ENCODE measurements around the gene ATF7. TPM values are rescaled to one million over a fixed set of nuclear protein-coding genes. Genes with fewer than 3 reads are reported as not detected.
A peak's percentile ranks its signal among the peaks of the same experiment; 100 is the strongest.

The ATF7 gene
- total and polyA plus RNA-seq, 2 donors (not counting 1 experiment from before 2014, with no cell fraction given): 15.7 to 42.2 TPM

DNA sequence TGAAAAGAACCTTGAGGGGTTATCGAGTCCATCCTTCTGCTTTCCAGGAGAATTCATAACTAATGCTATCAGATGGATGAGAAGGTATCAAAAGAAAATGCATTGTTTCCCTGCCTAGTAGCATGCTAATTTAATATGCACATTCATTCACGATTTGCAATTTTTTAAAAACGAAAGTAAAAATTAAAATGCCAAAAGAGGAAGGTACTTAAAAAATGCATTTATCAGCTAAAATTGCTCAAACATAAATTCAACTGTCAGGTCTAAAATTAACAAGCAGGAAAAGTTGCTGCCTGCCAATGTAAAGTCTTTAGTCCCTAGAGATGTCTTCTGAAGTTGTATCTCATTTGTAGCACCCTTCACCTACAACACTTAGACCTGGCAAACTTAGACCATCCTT, 7.9 kb downstream of the ATF7 start:
- Histone ChIP-seq H2AFZ (ENCODE audit: insufficient read depth, low read depth, low read length, poor library complexity, severe bottlenecking) (peak overlapping the region; percentile 58), H3K4me3 (ENCODE audit: control extremely low read depth in 1 of 5, extremely low read depth in 1 of 5, insufficient read depth in 1 of 5, low read depth in 2 of 5, low read length in 4 of 5) (peak overlapping the region; percentile 21 to 76 (median 43)), H3K27me3 (replicated peaks in 1 of 4; ENCODE audit: control extremely low read depth in 1 of 4, control insufficient read depth in 3 of 4, insufficient read depth in 4 of 4, low read length in 3 of 4) (no peaks in the 10 kb centered on the region), H3K9me3 (ENCODE audit: control extremely low read depth in 1 of 3, control insufficient read depth in 2 of 3, insufficient read depth in 1 of 3, low read length in 2 of 3) (no peaks in the 10 kb centered on the region), H3K4me2 (replicated peaks; ENCODE audit: low read depth, low read length, poor library complexity, severe bottlenecking) (peak overlapping the region; percentile 75), H3K9ac (ENCODE audit: low read length) (peak overlapping the region; percentile 62), H4K20me1 (ENCODE audit: control insufficient read depth, insufficient read depth, low read length, poor library complexity, severe bottlenecking) (peaks cover 4% of the 10 kb centered on the region), H3K4me1 (ENCODE audit: control insufficient read depth in 2 of 2, insufficient read depth in 2 of 2, low read length in 2 of 2) (peaks cover 20 to 24% of the 10 kb centered on the region in 2 donors), H3K27ac (ENCODE audit: low read length in 2 of 2) (peak overlapping the region; percentile 42 to 78), H3K36me3 (replicated peaks in 1 of 2; ENCODE audit: control extremely low read depth in 1 of 2, control insufficient read depth in 1 of 2, extremely low read depth in 1 of 2, insufficient read depth in 2 of 2, low read length in 1 of 2) (peaks cover 0 to 8% of the 10 kb centered on the region in 2 experiments), H3K79me2 (ENCODE audit: control insufficient read depth, insufficient read depth, low read length) (peaks cover 86% of the 10 kb centered on the region)
- H3K27me3 Mint-ChIP-seq: no peaks in the 10 kb centered on the region
- ATAC-seq (ENCODE audit: low read depth) (no peak), DNase-seq (no peak)
- peaks cover 36% of the 10 kb centered on the region for H3K4me1 Mint-ChIP-seq
- H3K9me3 Mint-ChIP-seq (ENCODE audit: insufficient read depth): no peaks in the 10 kb centered on the region
- no CpG with 5 or more reads among the region's 3 CpGs for WGBS (ENCODE audit: insufficient coverage)
- intact Hi-C loops (cut with micrococcal nuclease): no loop called here
- H3K4me3 Mint-ChIP-seq: peak overlapping the region; percentile 82
- H3K27ac Mint-ChIP-seq: peak overlapping the region; percentile 77
- ChIA-PET POLR2A (no interaction called here), CTCF (interaction anchor here (0.7 kb wide), 1 partner anchor 323 kb away, joined by 4 read pairs; the partner anchor contains the start of gene PFDN5)
- TF ChIP-seq CTCF (IDR thresholded peaks at IDR 0.05) (no peak), EZH2 (IDR thresholded peaks at IDR 0.05; ENCODE audit: borderline replicate concordance, insufficient read depth, low read depth, low read length, poor library complexity, severe bottlenecking) (no peak)

GRCh38 chr12:53617700-53618099, 8.5 kb downstream of the ATF7 start:
- Mint-ChIP-seq H3K27me3 (no peaks in the 10 kb centered on the region), H3K4me3 (peak overlapping the region; percentile 82), H3K9me3 (ENCODE audit: insufficient read depth) (no peaks in the 10 kb centered on the region), H3K4me1 (peaks cover 31% of the 10 kb centered on the region), H3K27ac (peak overlapping the region; percentile 77)
- H3K27me3 ChIP-seq (replicated peaks in 1 of 4; ENCODE audit: control extremely low read depth in 1 of 4, control insufficient read depth in 3 of 4, insufficient read depth in 4 of 4, low read length in 3 of 4): no peaks in the 10 kb centered on the region
- H2AFZ ChIP-seq (ENCODE audit: insufficient read depth, low read depth, low read length, poor library complexity, severe bottlenecking): peak overlapping the region; percentile 58
- TF ChIP-seq CTCF (IDR thresholded peaks at IDR 0.05) (no peak), EZH2 (IDR thresholded peaks at IDR 0.05; ENCODE audit: borderline replicate concordance, insufficient read depth, low read depth, low read length, poor library complexity, severe bottlenecking) (no peak)
- peaks cover 87% of the 10 kb centered on the region for H3K79me2 ChIP-seq (ENCODE audit: control insufficient read depth, insufficient read depth, low read length)
- ChIA-PET CTCF (interaction anchor here (0.7 kb wide), 1 partner anchor 322 kb away, joined by 4 read pairs; the partner anchor contains the start of gene PFDN5), POLR2A (interaction anchor here (0.7 kb wide), 1 partner anchor 58 kb away, joined by 6 read pairs; no protein-coding TSS in a partner anchor)
- H3K27ac ChIP-seq (ENCODE audit: low read length in 2 of 2): peak overlapping the region; percentile 34 to 78
- no peak for DNase-seq
- intact Hi-C loops (cut with micrococcal nuclease): no loop called here
- no peaks in the 10 kb centered on the region for H3K9me3 ChIP-seq (ENCODE audit: control extremely low read depth in 1 of 3, control insufficient read depth in 2 of 3, insufficient read depth in 1 of 3, low read length in 2 of 3)
- H3K4me2 ChIP-seq (replicated peaks; ENCODE audit: low read depth, low read length, poor library complexity, severe bottlenecking): peak overlapping the region; percentile 75
- peaks cover 4% of the 10 kb centered on the region for H4K20me1 ChIP-seq (ENCODE audit: control insufficient read depth, insufficient read depth, low read length, poor library complexity, severe bottlenecking)
- WGBS (ENCODE audit: insufficient coverage): no CpG with 5 or more reads among the region's 3 CpGs
- H3K36me3 ChIP-seq (replicated peaks in 1 of 2; ENCODE audit: control extremely low read depth in 1 of 2, control insufficient read depth in 1 of 2, extremely low read depth in 1 of 2, insufficient read depth in 2 of 2, low read length in 1 of 2): peaks cover 0 to 8% of the 10 kb centered on the region in 2 experiments
- H3K9ac ChIP-seq (ENCODE audit: low read length): peak overlapping the region; percentile 62
- ATAC-seq (ENCODE audit: low read depth): no peak
- peak overlapping the region in 4 of 5 experiments; percentile 21 to 76 (median 46) for H3K4me3 ChIP-seq (ENCODE audit: control extremely low read depth in 1 of 5, extremely low read depth in 1 of 5, insufficient read depth in 1 of 5, low read depth in 2 of 5, low read length in 4 of 5)
- peaks cover 20 to 24% of the 10 kb centered on the region in 2 donors for H3K4me1 ChIP-seq (ENCODE audit: control insufficient read depth in 2 of 2, insufficient read depth in 2 of 2, low read length in 2 of 2)

Data from B cell (primary cell).